ENCODE results near the gene ATP5F1C.

The ATP5F1C gene

GRCh38 chr10:7853226-7853842 lies 65.4 kb downstream of the ATP5F1C start:
- DNase-seq: no peak

DNA sequence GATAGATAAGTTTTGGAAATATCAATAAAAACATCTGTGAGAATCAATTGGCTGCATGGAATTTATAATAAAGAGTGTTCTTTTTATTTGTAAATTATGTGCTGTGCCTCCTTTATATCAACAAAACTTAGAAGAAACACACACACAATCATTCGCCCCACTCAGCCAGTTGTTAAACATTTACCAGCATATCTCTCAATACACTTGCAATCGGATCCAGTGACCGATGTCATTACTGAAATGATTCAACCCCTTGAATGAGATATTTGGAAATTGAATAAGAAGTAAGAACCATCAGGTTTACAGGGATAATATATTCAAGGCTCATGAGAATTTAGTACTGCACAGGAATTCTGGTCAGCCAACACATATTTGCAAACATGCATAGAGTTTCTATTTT lies 65.9 kb downstream of the ATP5F1C start:
- DNase-seq: no peak

- no peak for DNase-seq
These were observed 67.2 kb downstream of the ATP5F1C start for GRCh38 chr10:7855205-7855604.

DNA sequence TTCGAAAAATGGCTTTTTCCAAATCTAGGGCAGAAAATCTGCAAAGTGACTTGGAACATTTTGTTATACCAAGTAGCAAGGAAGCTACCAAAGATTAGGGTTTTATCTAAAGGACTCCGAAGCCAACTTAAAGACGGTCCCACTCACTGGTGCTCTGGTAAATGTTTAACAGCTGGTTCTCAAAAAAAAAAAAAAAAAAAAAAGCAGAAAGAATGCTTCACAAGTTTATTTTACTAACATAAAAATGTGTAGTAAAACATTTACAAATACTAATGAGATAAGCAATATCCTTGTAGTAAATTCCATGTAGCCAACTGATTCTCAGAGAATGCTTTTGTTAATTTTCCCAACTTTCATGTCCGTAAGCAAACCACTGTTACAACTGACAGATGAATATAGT lies 68.7 kb downstream of the ATP5F1C start:
- no peak for DNase-seq

- no peak for DNase-seq
These were observed 69.3 kb downstream of the ATP5F1C start for GRCh38 chr10:7857262-7857661.

All from NCI-H1417 treated with DMSO at 0.1 percent for 48 hours (cell line).